Forelimb muscle (tissue), 1 donor: Measurements from ENCODE around the gene IRAK2. TPM values are rescaled to one million over a fixed set of nuclear protein-coding genes. Genes with fewer than 3 reads are reported as not detected.

Source experiments
- DNase-seq: peaks from one replicate; pipeline ENCODE4 v3.0.0-alpha.2; 2013; ENCODE audit warnings: low read depth
- polyA plus RNA-seq: library from polyadenylated mRNA; unstranded; fragments of 120-200 nt; gene quantifications from one replicate; pipeline ENCODE4 v1.2.1, GENCODE V29; 2013; ENCODE audit not compliant: insufficient read length

IRAK2 gene
- polyA plus RNA-seq, 1 donor: 0.94 TPM

DNA sequence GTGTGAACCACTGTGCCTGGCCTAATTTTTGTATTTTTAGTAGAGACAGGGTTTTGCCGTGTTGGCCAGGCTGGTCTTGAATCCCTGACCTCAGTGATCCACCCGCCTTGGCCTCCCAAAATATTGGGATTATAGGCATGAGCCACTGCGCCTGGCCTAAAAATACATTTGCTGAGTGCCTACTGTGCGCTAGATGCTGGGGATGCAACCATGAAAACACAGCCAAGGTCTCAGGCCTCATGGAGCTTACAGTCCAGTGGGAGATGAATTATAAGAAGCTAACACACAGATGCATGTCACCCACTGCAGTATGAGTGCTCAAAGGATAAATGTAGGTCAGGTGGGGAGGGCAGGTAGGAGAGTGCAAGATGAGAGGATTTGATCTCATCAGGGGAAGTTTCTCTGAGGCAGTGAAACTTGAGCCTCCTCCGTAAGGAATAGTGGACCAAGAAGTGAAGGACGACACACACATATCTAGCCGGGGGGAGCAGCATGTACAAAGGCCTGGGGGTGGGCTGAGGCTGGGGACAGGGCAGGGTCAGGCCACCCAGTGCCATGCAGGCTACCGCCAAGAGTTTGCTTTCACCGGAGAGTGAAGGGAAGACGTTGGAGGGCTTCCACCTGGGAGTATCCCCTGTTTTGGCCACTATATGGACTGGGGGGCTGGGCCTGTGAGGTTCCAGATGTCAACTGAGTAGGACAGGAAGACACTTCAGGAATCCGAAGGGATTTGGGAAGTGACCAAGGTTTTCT lies 24.3 kb downstream of the IRAK2 start:
- DNase-seq: no peak

DNA sequence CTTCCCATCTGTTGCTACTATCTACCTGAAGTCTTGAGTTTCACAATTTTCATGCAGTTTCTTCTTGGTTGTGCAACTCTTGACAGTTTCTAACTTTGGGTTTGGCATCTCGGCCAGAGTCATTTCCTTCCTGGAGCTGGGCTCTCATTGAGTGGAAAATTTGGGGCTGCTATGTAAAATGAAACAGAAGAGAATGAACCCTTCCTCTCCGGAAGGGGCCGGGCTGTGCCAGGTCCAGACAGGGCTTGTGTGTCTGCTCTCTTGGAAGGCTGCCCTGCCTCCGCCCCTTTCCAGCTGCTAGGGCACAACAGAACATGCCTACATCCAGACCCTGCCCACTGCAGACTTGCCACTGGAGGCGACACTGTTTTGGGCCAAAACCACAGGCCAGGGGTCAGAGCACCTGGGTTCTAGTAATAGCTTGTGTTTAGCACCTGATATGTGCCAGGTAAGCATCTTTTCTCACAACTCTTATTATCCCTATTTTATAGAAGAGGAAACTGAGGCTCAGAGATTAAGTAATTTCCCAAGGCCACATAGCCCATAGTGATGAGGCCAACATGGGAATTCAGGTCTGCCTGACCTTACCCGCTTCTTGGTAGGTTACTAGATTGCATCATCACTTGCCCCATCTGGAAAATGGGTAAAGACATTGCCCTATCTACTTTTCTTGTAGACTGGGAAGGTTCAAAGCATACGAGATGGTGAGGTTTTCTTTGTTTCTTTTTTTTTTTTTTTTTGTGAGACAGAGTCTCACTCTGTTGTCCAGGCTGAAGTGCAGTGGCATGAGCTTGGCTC lies 25.0 kb downstream of the IRAK2 start:
- no peak for DNase-seq

DNA sequence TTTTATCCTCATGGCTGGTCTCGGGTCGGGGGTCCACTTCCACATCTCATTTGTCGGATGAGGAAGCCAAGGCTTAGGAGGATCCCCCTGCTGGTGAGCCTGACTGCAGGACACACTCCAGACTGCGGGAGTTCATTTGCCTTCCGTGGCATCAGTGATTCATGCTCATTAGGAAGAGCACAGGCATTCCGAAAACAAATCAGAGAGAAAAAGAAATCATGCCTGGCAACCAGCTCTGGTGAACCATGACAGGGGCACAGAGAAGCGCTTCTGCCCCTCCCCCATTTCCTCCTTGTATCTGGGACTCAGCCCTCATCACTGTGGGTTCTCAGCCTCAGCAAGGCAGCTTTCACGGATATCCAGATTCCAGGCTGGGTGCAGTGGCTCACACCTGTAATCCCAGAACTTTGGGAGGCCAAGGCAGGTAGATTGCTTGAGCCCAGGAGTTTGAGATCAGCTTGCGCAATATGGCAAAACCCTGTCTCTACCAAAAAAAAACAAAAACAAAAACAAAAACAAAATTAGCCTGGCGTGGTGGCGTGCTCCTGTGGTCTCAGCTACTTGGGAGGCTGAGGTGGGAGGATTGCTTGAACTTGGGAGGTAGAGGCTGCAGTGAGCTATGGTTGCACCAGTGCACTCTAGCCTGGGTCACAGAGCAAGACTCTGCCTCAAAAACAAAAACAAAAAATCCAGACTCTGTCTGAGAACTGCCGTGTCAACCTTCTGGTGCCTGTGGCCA lies 28.4 kb downstream of the IRAK2 start:
- no peak for DNase-seq

DNA sequence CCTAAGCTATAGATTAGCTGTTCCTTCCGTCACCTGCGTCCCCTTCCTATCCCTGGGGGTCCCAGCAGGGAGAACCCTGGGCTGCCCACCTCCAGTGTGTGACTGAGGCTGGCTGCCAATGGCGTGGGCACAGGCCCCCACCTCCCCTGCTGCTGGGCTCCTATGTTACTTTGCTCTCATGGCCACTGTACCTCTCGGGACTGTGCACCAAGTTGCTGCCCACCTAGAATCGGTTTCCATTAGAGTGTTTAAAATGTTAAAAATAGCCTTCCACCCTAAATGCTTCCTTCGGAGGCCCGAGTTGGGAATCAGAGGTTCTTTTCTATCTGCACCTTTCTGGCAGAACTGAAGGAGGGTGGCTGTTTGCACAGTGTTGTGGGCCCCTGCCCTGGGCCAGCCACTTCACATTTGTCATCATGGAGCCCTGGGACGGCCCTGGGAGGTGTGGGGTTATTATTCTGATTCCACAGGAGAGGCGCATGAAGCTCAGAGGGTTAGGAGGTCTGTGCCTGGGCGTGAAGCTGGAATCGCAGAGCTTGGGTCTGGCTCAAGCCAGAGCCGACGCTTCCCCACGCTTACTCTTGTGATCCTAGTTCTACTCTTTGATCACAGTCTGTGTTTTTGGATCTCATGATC lies 29.1 kb downstream of the IRAK2 start:
- no peak for DNase-seq

DNA sequence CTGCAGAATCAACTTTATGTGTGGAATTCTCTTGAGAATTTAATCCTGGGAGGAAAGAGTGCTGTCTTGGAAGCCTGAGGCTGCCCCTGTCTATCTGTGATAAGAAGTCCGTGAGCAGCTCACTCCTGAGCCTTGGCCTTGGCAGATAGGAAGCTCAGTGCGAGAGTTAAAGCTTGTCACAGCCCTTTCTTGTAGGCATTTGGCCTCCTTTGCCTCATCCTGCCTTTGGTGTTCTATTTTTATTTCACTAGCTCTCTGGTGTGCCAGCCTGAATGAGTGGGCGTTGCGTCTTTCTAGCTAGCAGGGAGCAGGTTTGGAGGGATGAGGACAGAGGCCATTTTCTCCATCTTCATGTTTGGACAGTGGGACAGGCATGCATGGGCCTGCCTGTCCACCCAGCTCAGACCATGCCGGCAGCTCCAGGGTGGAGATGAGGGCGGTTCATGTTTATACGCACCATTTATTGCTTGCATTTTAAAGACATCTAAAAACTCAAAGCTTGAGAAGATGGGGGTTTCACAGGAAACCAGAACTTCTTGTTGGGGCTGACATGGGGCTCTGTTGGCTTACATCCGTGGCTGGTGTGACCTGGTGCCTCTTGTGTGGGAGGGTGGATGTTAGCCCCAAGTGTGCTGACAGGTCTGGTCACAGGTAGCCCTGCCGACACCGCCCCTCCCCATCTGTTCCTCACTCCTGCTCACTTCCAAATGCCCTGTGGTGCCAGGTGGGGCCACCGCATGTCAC lies 29.8 kb downstream of the IRAK2 start:
- no peak for DNase-seq

DNA sequence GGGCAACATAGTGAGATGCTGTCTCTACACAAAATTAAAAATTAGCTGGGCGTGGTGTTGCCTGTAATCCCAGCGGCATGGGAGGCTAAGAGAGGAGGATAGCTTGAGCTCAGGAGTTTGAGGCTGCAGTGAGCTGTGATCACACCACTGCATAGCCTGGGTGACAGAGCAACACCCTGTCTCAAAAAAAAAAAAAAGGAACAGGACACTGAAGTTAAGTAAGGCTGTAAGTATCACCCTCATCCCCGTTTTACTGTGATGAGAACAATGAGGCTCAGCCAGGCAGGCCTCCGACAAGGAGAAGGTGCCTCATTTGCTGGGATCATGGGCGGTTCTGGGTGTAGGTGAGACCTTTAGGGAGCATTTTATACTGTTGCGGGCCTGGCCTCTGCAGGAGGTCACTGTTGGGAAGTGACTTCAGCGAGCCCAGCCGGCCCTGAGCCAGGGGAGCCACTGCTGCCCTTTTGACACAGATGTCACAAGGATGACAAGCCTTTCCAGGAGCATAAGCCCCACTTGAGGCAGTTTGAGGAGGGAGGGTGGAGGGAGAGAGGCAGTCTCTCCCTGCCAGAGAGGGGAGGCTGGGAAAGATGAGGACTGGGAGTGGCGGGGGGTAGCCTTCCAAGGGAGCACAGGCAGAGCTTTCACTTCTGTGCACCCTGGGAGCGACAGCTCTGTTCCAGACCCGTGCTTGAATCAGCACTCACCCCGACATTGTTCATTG lies 30.8 kb downstream of the IRAK2 start:
- no peak for DNase-seq

DNA sequence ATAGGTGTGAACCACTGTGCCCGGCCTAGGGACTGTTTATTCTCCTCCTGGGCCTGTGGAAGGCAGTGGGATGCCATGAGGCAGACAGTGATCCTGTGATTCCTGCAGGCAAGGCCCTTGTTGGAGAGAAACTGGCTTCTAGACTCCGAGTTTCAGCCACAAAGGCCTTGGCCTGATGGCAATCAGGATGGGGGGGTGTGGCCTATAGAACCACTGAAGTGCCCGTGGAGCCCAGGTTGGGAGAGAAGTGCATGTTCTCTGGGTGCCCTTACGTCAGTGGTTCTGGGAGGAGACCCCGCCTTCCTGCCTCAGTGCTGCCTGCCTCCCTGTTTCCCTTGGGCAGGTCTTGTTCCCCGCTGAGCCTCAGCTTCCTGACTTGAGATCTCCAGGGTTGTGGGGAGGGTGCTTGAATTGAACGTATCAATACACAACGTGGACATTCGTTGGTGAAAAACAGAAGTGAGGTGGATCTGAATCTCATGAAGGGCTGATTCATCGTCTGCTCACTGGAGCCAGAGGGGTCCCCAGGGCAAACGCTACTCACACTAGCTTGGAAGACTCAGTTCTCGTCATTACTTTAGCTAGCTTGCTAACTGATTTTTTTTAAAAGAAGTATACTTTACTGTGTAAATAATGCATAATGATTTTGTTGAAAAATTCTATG lies 31.8 kb downstream of the IRAK2 start:
- no peak for DNase-seq

DNA sequence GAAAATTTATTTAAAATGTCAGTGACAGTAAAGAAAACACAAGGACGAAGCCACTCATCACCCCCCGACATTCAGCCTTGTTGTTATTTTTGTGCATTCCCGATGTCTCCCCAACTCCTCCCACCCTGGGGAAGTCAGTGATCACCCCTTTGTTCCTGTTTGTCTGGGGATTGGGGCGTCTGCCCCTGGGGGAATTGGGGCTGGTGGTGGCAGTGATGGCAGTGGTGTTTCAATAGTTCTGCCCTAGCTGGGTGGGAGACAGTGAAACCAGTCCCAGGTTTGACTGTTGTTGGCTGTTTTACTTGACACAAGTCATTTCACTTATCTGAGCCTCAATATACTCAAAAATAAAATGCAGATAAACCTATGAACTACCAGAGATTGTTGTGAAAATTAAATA lies 33.5 kb downstream of the IRAK2 start:
- DNase-seq: no peak

DNA sequence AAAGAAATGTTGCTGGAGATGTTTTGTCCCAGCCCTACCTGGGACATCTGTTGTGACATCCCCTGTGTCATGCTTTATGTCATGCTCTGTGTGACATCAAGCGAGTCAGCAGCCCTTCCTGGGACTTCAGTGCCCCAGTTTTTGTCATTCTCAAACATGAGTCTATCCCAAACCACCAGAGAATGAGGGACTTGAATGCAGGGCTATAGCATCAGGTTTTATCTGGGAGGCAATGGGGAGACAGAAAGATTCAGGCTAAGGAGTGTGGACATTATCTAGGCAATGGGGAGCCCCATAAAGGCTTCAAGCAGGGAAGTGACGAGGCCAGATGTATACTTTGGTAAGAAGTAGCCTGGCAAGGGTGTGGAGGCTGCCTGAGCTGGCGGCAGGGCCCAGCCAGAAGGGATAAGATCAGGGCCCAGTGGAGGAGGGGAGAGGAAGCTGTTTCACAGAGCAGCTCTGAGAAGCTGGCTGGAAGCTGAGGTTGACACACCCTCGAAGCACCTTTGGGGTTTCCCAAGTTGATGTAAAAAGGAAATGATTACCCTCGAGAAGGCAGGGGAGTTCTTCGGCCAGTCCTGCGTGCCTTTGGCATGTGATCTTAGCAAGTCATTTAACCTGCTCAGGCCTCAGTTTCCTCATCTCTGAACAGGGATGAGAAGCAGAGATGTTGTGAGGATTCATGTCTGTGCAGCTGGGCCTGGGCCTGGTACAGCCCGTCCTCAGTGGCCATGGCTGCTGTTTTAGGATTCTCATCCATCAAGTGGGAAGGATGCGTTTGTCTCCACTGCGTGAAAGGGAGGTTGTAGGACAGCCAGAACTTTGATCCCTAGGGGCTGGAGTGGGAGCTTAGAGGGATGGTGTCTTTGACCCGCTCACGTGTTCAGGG lies 34.3 kb downstream of the IRAK2 start:
- no peak for DNase-seq

DNA sequence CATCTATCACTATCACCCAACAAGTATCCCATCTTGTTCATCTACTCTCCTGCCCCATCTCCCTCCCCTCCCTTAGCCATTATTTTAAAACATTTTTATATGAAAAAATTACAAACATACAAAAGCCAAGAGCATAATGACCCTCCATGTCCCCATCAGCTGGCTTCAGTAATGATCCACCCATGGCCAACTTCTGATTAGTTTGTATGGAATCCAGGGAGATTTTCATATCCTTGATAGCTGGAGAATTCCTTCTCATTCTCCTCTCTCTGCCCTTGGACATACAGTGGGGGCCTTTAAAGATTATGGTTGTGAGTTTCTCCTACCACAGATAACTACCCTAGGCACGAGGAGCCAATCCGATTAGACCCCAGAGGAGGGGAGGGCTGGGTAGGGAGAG lies 40.2 kb downstream of the IRAK2 start:
- no peak for DNase-seq

DNA sequence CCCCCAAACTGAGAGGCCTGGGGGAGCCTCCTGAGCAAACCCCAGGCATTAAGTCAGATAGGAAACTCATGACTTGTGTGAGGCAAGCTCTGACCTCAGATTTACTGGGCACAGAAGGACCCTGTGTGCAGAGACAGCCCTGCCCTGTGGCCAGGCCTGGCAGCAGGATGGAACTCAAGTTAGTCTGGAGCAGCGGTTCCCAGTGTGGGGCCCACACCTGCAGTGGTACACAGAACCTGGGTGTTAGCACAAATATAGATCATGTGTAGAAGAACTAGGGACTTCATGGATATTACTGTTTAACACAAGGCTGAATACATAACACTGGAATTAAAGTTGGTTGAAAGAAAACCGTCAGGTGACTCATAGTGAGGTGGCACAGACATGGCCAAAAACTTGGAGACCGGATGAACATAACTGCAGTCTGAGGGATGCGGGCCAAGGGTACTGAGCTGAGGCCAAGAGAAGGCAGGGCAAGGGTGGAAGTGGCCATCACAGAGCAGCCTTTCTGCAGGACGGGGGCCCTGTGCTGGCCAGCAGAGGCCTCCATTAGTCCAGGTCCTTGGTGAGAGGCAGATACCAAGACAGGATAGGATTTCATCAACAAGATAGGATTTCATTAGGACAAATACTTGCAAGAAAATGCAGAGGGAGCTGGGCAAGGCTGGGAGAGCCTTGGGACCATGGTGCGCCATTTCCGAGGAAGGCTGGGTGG lies 40.9 kb downstream of the IRAK2 start:
- no peak for DNase-seq

DNA sequence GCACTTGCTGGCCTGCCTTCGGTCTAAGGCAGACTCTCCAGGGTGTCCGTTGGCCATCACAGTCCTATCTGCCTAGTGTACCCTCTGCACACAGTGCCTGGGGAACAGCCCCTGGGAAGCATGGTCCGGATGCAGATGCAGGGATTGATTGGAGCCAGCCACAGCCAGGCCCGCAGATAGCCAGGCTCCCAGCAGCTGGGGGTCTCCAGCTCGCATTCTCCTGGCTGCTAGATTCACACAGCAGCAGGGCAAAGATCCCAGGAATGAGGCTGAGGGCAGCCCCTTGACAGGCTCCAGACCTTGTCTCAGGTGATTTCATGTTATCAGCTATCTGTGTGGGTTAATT lies 41.4 kb downstream of the IRAK2 start:
- DNase-seq: no peak

DNA sequence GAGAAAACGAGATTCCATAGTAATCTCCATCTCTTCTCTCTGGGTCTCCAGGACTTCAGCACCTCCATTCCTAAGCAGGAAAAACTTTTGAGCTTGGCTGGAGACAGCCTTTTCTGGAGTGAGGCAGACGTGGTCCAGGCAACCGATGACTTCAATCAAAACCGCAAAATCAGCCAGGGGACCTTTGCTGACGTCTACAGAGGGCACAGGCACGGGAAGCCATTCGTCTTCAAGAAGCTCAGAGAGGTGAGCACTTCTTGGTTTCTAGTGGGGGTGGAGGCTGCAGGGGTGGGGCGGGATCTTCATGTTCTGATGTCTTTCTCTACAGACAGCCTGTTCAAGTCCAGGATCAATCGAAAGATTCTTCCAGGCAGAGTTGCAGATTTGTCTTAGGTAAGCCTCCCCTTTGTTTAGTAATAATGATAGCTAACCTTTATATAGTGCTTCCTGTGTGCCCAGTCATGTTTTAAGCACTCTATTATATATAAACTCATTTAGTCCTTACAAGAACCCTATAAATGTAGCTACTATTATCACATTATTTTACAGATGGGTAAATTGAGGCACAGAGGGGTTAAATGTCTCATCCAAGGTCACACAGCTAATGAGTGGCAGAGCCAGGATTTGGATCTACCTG lies 48.6 kb downstream of the IRAK2 start:
- no peak for DNase-seq

DNA sequence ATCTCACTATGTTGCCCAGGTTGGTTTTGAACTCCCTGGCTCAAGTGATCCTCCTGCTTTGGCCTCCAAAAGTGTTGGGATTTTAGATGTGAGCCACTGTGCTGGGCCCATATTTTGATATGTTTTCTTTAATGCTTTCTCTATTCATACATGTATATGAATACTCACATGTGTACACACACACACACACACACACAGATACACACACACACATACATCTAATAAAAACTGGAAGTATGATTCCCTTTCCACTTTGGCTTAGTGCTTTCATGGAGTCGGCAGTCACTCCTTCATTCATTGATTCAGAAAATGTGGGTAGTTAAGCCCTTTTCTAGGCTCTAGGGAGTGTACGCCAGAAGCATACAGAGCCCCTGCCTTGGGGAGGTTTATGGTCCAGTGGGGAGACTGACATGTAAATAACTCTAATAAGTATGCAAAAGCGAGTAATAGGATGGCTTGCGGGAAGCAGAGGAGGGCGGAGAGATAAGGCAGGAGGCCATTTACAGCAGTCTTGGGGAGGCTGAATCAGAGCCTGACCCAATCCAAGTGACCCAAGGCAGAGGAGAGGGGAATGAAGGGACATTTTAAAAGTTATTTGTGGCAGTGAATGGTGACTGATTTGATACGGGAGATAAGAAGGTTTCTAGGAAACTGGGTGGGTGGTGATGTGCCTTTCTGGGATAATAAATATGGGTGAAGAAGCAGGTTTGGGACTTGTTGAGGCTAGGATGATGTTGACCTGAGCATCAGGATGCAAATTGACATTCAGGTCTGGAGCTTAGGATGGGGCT lies 51.1 kb downstream of the IRAK2 start:
- no peak for DNase-seq

DNA sequence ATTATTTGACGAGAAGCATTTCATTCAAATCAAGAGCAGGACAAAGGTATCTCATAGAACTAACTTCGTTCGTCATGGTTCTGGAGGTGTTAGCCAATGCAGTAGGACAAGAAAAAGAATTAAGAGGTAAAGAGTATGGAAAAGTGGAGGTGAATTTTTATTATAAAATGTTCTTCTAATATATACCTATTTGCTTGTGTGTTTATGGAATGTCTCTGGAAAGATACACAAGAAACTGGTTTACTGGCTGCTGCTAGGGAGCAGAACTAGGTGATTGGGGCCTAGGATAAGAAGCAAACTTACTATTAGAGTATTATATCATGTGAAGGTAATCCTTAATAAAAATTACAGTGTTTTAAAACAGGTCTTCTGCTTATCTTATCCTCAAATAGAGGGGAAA lies 52.6 kb downstream of the IRAK2 start:
- no peak for DNase-seq

DNA sequence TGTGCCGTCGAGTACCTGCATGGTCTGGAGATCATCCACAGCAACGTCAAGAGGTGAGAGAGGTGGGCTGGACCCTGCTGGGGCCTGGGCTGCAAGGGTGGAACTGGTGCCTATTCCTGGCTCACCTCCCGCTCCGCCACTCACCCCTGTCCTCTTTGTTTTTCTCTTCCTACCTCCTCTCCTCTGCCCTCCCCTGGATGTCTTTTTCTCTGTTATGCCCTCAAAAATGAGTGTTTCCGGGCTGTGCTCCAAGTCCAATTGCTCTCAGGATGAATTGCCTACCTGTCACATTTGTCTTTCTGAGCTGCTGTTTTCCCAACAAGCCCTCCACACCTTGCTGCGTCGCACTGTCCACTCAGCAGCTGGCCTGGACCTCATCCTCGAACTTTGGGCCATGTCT lies 55.0 kb downstream of the IRAK2 start:
- no peak for DNase-seq
